HL-60/S4 treated with retinoic acid at 250 ng/mL for 4 days and 3 days (cell line): ENCODE data around the gene C1orf174.
"Not testable (repeated sequence)": the region's sequence is repeated elsewhere in the genome, so short reads cannot be mapped to it uniquely, and the experiment has no call there.

Experiments
- in situ Hi-C: fragments of 300-500 bp; cut with MboI; formaldehyde crosslinking; loops from 2 replicates; pipeline ENCODE4 v1.7.0; 2022; ENCODE audit warnings: low sequenced_read_pairs

C1orf174 gene

GRCh38 chr1:3926956-3927355 is 26.9 kb upstream of the C1orf174 start:
- in situ Hi-C loops: no loop called here

GRCh38 chr1:3925762-3926161 is 25.7 kb upstream of the C1orf174 start:
- in situ Hi-C loops: no loop called here

- in situ Hi-C loops: no loop called here
Observed at GRCh38 chr1:3925256-3925655, 25.2 kb upstream of the C1orf174 start.

- in situ Hi-C loops: no loop called here
Observed at GRCh38 chr1:3924825-3925220, 24.8 kb upstream of the C1orf174 start.

GRCh38 chr1:3924186-3924824 is 24.2 kb upstream of the C1orf174 start:
- in situ Hi-C loops: no loop called here

- in situ Hi-C loops: no loop called here
Observed at GRCh38 chr1:3923378-3924185, 23.5 kb upstream of the C1orf174 start.

- in situ Hi-C loops: no loop called here
Observed at GRCh38 chr1:3922851-3923250, 22.8 kb upstream of the C1orf174 start.

GRCh38 chr1:3922201-3922725 is 22.2 kb upstream of the C1orf174 start:
- in situ Hi-C loops: no loop called here

- in situ Hi-C loops: no loop called here
Observed at GRCh38 chr1:3921765-3922164, 21.7 kb upstream of the C1orf174 start.

GRCh38 chr1:3919706-3920105 is 19.6 kb upstream of the C1orf174 start:
- in situ Hi-C loops: no loop called here

GRCh38 chr1:3918966-3919611 is 19.0 kb upstream of the C1orf174 start:
- in situ Hi-C loops: no loop called here

GRCh38 chr1:3918359-3918758 is 18.3 kb upstream of the C1orf174 start:
- in situ Hi-C loops: not testable (repeated sequence)

GRCh38 chr1:3917761-3918160 is 17.7 kb upstream of the C1orf174 start:
- in situ Hi-C loops: no loop called here

GRCh38 chr1:3915551-3916121 is 15.6 kb upstream of the C1orf174 start:
- in situ Hi-C loops: no loop called here

- in situ Hi-C loops: no loop called here
Observed at GRCh38 chr1:3914911-3915310, 14.8 kb upstream of the C1orf174 start.

GRCh38 chr1:3914331-3914851 is 14.3 kb upstream of the C1orf174 start:
- in situ Hi-C loops: no loop called here

GRCh38 chr1:3912809-3913685 is 13.0 kb upstream of the C1orf174 start:
- in situ Hi-C loops: no loop called here

GRCh38 chr1:3911981-3912808 is 12.1 kb upstream of the C1orf174 start:
- in situ Hi-C loops: no loop called here
